ENCODE results near the gene RBM15B. TPM values are rescaled to one million over a fixed set of nuclear protein-coding genes. Genes with fewer than 3 reads are reported as not detected.

The RBM15B gene
- total and polyA plus RNA-seq, 9 of the 15 experiments (the other 6 are each of a cell fraction or from before 2014, with no cell fraction given) = 1.8 to 21.0 (median 10.5) TPM

DNA sequence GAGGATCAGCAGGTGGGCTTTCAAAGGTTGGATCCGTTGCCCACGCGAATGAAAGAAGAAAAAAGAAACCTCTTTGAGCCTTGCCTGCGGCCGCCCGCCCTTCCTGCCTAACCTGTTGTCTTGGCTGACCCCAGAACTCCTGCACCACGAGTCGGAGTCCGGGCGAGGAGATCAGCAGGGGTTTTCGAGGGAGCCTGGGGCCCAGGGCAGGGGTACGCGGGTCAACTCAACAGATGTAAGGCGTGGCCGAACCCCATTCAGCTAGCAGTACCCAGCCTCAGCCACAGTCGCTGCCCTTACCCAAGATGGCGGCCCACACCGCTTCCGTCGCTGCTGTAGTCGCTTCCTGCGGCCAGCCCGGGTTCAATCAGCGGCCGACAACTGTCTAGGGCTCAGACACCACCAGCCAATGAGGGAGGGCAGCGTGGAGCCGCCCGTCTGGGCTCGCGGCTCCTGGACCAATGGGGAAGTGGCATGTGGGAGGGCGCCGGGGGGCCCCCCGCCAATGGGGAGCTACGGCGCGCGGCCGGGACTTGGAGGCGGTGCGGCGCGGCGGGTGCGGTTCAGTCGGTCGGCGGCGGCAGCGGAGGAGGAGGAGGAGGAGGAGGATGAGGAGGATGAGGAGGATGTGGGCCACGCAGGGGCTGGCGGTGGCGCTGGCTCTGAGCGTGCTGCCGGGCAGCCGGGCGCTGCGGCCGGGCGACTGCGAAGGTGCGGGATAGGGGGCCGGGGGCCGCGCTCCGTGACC is 6.2 kb upstream of the RBM15B start, which contains the start of gene MANF (continued):
- TF ChIP-seq OTX1 (CRISPR knock-in tag; IDR thresholded peaks at IDR 0.05) (no peak), MYC (IDR thresholded peaks at IDR 0.05; ENCODE audit: low read depth, low read length) (peak; percentile 55; the same call in 1 of the 2 replicates), MYC (CRISPR knock-in tag; IDR thresholded peaks at IDR 0.05; ENCODE audit: borderline replicate concordance, low read depth) (no peak), CBX5 (IDR thresholded peaks at IDR 0.05; ENCODE audit: borderline replicate concordance, low read depth) (no peak), ETV1 (tag; conservative IDR thresholded peaks at IDR 0.05; ENCODE audit: low read depth) (0 out of 2 replicates have a peak, but pooled peaks have one; percentile 39), SRSF3 (IDR thresholded peaks at IDR 0.05; ENCODE audit: insufficient read depth, low read length) (no peak), MTA3 (IDR thresholded peaks at IDR 0.05; ENCODE audit: borderline replicate concordance) (peak; percentile 91; the same call in 1 of the 2 replicates), ZNF311 (CRISPR knock-in tag; IDR thresholded peaks at IDR 0.05) (no peak), SLC30A9 (CRISPR knock-in tag; IDR thresholded peaks at IDR 0.05) (no peak), TAF1 (IDR thresholded peaks at IDR 0.05; ENCODE audit: control insufficient read depth, extremely low read depth, insufficient read depth, low read length, severe bottlenecking) (peak; percentile 61), NRF1 (conservative IDR thresholded peaks at IDR 0.05 in 1 of 2, IDR thresholded peaks at IDR 0.05 in 1 of 2) (peak; percentile 58 to 59; a peak in 3 of 4 replicates), ESRRB (CRISPR knock-in tag; IDR thresholded peaks at IDR 0.05; ENCODE audit: borderline replicate concordance) (no peak), MED1 (CRISPR knock-in tag; IDR thresholded peaks at IDR 0.05; ENCODE audit: borderline replicate concordance) (no peak), U2AF2 (optimal IDR thresholded peaks at IDR 0.05; ENCODE audit: low read depth, low read length) (no peak), NFATC3 (IDR thresholded peaks at IDR 0.05) (no peak), BHLHE40 (IDR thresholded peaks at IDR 0.05; ENCODE audit: low read length) (no peak), CEBPB (tag; IDR thresholded peaks at IDR 0.05) (no peak), SMAD4 (CRISPR knock-in tag; conservative IDR thresholded peaks at IDR 0.05) (peak; percentile 61), BRF1 (IDR thresholded peaks at IDR 0.05; ENCODE audit: borderline replicate concordance, extremely low read depth, insufficient read length) (no peak), ZBTB8A (IDR thresholded peaks at IDR 0.05; ENCODE audit: partially characterized antibody) (no peak), NR2C1 (IDR thresholded peaks at IDR 0.05) (peak; percentile 51; the same call in 1 of the 2 replicates), NR2C1 (tag; IDR thresholded peaks at IDR 0.05) (peak; percentile 74)
- TF ChIP-seq, protein P1, sequence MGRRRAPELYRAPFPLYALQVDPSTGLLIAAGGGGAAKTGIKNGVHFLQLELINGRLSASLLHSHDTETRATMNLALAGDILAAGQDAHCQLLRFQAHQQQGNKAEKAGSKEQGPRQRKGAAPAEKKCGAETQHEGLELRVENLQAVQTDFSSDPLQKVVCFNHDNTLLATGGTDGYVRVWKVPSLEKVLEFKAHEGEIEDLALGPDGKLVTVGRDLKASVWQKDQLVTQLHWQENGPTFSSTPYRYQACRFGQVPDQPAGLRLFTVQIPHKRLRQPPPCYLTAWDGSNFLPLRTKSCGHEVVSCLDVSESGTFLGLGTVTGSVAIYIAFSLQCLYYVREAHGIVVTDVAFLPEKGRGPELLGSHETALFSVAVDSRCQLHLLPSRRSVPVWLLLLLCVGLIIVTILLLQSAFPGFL (CRISPR knock-in tag; IDR thresholded peaks at IDR 0.05) = no peak
- TF ChIP-seq, protein P2, sequence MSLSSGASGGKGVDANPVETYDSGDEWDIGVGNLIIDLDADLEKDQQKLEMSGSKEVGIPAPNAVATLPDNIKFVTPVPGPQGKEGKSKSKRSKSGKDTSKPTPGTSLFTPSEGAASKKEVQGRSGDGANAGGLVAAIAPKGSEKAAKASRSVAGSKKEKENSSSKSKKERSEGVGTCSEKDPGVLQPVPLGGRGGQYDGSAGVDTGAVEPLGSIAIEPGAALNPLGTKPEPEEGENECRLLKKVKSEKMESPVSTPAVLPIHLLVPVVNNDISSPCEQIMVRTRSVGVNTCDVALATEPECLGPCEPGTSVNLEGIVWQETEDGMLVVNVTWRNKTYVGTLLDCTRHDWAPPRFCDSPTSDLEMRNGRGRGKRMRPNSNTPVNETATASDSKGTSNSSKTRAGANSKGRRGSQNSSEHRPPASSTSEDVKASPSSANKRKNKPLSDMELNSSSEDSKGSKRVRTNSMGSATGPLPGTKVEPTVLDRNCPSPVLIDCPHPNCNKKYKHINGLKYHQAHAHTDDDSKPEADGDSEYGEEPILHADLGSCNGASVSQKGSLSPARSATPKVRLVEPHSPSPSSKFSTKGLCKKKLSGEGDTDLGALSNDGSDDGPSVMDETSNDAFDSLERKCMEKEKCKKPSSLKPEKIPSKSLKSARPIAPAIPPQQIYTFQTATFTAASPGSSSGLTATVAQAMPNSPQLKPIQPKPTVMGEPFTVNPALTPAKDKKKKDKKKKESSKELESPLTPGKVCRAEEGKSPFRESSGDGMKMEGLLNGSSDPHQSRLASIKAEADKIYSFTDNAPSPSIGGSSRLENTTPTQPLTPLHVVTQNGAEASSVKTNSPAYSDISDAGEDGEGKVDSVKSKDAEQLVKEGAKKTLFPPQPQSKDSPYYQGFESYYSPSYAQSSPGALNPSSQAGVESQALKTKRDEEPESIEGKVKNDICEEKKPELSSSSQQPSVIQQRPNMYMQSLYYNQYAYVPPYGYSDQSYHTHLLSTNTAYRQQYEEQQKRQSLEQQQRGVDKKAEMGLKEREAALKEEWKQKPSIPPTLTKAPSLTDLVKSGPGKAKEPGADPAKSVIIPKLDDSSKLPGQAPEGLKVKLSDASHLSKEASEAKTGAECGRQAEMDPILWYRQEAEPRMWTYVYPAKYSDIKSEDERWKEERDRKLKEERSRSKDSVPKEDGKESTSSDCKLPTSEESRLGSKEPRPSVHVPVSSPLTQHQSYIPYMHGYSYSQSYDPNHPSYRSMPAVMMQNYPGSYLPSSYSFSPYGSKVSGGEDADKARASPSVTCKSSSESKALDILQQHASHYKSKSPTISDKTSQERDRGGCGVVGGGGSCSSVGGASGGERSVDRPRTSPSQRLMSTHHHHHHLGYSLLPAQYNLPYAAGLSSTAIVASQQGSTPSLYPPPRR (CRISPR knock-in tag; IDR thresholded peaks at IDR 0.05; ENCODE audit: borderline replicate concordance) = no peak

Data from K562 (cell line).